ENCODE results near the gene MRPL53. TPM values are rescaled to one million over a fixed set of nuclear protein-coding genes. Genes with fewer than 3 reads are reported as not detected.

The MRPL53 gene
- total and polyA plus RNA-seq, 2 experiments from 2014 or later = 7.7 to 65.1 TPM

- H3K27ac Mint-ChIP-seq = no peak overlapping the region
- H3K9me3 Mint-ChIP-seq = no peaks in the 10 kb centered on the region
- peaks cover 14% of the 10 kb centered on the region for H3K79me2 ChIP-seq (replicated peaks; ENCODE audit: insufficient read depth)
- H3K27me3 ChIP-seq (ENCODE audit: insufficient read depth) = no peaks in the 10 kb centered on the region
- peaks cover 6% of the 10 kb centered on the region; the same call in 2 of the 3 replicates for H3K4me1 Mint-ChIP-seq
- peak overlapping the region; percentile 95 for H3K4me2 ChIP-seq
- peak overlapping the region; percentile 68 for H3K4me3 ChIP-seq
- H3K36me3 Mint-ChIP-seq (ENCODE audit: low read depth) = peaks cover 20% of the 10 kb centered on the region
- no peak overlapping the region for H3K27ac ChIP-seq (ENCODE audit: low read depth)
- no peak for TF ChIP-seq ZNF331 (CRISPR knock-in tag; IDR thresholded peaks at IDR 0.05; ENCODE audit: low read depth)
- H2AFZ ChIP-seq = no peak overlapping the region
- DNase-seq (ENCODE audit: low spot score) = no peak
- peaks cover 13% of the 10 kb centered on the region; the same call in 1 of the 2 replicates for H4K20me1 ChIP-seq (replicated peaks; ENCODE audit: insufficient read depth)
- peaks cover 11% of the 10 kb centered on the region for H3K27me3 Mint-ChIP-seq (ENCODE audit: insufficient read depth, low read depth, poor library complexity)
- H3K4me3 Mint-ChIP-seq = peak overlapping the region; percentile 99
- no peak for ATAC-seq
- H3K36me3 ChIP-seq (ENCODE audit: insufficient read depth) = no peaks in the 10 kb centered on the region; the same call in 1 of the 2 replicates
- no peaks in the 10 kb centered on the region for H3F3A ChIP-seq (replicated peaks; ENCODE audit: low read depth)
- peaks cover 5% of the 10 kb centered on the region; the same call in 1 of the 2 replicates for H3K4me1 ChIP-seq (ENCODE audit: insufficient read depth)
- H3K9me2 ChIP-seq (ENCODE audit: insufficient read depth) = no peaks in the 10 kb centered on the region
Measured at GRCh38 chr2:74481431-74481830, 9.0 kb upstream of the MRPL53 start.

GRCh38 chr2:74474899-74475298, 2.4 kb upstream of the MRPL53 start:
- Mint-ChIP-seq H3K9me3 (no peaks in the 10 kb centered on the region; the same call in 2 of the 3 replicates), H3K4me1 (peaks cover 2% of the 10 kb centered on the region; the same call in 1 of the 3 replicates), H3K27me3 (ENCODE audit: insufficient read depth, low read depth, poor library complexity) (peaks cover 12% of the 10 kb centered on the region), H3K36me3 (ENCODE audit: low read depth) (peaks cover 24% of the 10 kb centered on the region), H3K27ac (no peak overlapping the region), H3K4me3 (no peak overlapping the region)
- H3K36me3 ChIP-seq (ENCODE audit: insufficient read depth) = no peaks in the 10 kb centered on the region
- H3K27me3 ChIP-seq (ENCODE audit: insufficient read depth) = no peaks in the 10 kb centered on the region
- H4K20me1 ChIP-seq (replicated peaks; ENCODE audit: insufficient read depth) = no peaks in the 10 kb centered on the region
- no peak overlapping the region for H3K4me2 ChIP-seq
- no peak for TF ChIP-seq POLR2AphosphoS5 (IDR thresholded peaks at IDR 0.05; ENCODE audit: low read depth)
- peak; percentile 52 to 77 for TF ChIP-seq CTCF (conservative IDR thresholded peaks at IDR 0.05; ENCODE audit: low read depth in 2 of 2)
- H3K27ac ChIP-seq (ENCODE audit: low read depth) = no peak overlapping the region
- ATAC-seq = peak; percentile 22
- no peaks in the 10 kb centered on the region for H3K9me2 ChIP-seq (ENCODE audit: insufficient read depth)
- H3K79me2 ChIP-seq (replicated peaks; ENCODE audit: insufficient read depth) = no peaks in the 10 kb centered on the region
- no peak overlapping the region for H2AFZ ChIP-seq
- DNase-seq (ENCODE audit: low spot score) = peak; percentile 70
- H3K4me1 ChIP-seq (ENCODE audit: insufficient read depth) = peaks cover 7% of the 10 kb centered on the region; the same call in 1 of the 2 replicates
- H3K4me3 ChIP-seq = no peak overlapping the region
- peaks cover 13% of the 10 kb centered on the region for H3F3A ChIP-seq (replicated peaks; ENCODE audit: low read depth)

GRCh38 chr2:74474481-74474880, 2.0 kb upstream of the MRPL53 start:
- ATAC-seq (no peak), DNase-seq (ENCODE audit: low spot score) (no peak)
- peaks cover 12% of the 10 kb centered on the region for H3K27me3 Mint-ChIP-seq (ENCODE audit: insufficient read depth, low read depth, poor library complexity)
- Histone ChIP-seq H3K9me2 (ENCODE audit: insufficient read depth) (no peaks in the 10 kb centered on the region), H3K4me1 (ENCODE audit: insufficient read depth) (peaks cover 7% of the 10 kb centered on the region; the same call in 1 of the 2 replicates), H3K4me3 (no peak overlapping the region), H3F3A (replicated peaks; ENCODE audit: low read depth) (peaks cover 13% of the 10 kb centered on the region), H3K27ac (ENCODE audit: low read depth) (no peak overlapping the region), H3K4me2 (no peak overlapping the region), H3K36me3 (ENCODE audit: insufficient read depth) (no peaks in the 10 kb centered on the region), H4K20me1 (replicated peaks; ENCODE audit: insufficient read depth) (no peaks in the 10 kb centered on the region), H3K79me2 (replicated peaks; ENCODE audit: insufficient read depth) (no peaks in the 10 kb centered on the region), H2AFZ (no peak overlapping the region), H3K27me3 (ENCODE audit: insufficient read depth) (no peaks in the 10 kb centered on the region)
- H3K9me3 Mint-ChIP-seq = no peaks in the 10 kb centered on the region; the same call in 2 of the 3 replicates
- H3K27ac Mint-ChIP-seq = no peak overlapping the region
- H3K36me3 Mint-ChIP-seq (ENCODE audit: low read depth) = peaks cover 23% of the 10 kb centered on the region
- no peak overlapping the region; the same call in 2 of the 3 replicates for H3K4me3 Mint-ChIP-seq
- H3K4me1 Mint-ChIP-seq = peaks cover 2% of the 10 kb centered on the region; the same call in 1 of the 3 replicates
- TF ChIP-seq REST (IDR thresholded peaks at IDR 0.05; ENCODE audit: unreplicated experiment) (no peak), CREB1 (CRISPR knock-in tag; IDR thresholded peaks at IDR 0.05; ENCODE audit: low read depth) (no peak), CTCF (conservative IDR thresholded peaks at IDR 0.05; ENCODE audit: low read depth in 2 of 2) (no peak), NANOG (IDR thresholded peaks at IDR 0.05; ENCODE audit: borderline replicate concordance) (no peak), POLR2AphosphoS5 (IDR thresholded peaks at IDR 0.05; ENCODE audit: low read depth) (no peak), EZH2 (IDR thresholded peaks at IDR 0.05; ENCODE audit: low read depth, unreplicated experiment) (no peak), EZH2phosphoT487 (IDR thresholded peaks at IDR 0.05; ENCODE audit: unreplicated experiment) (no peak), JUNB (IDR thresholded peaks at IDR 0.05; ENCODE audit: unreplicated experiment) (no peak), ZNF331 (CRISPR knock-in tag; IDR thresholded peaks at IDR 0.05; ENCODE audit: low read depth) (no peak), ZNF114 (CRISPR knock-in tag; IDR thresholded peaks at IDR 0.05) (no peak)
